Gastrocnemius medialis (tissue), 4 donors: ENCODE measurements around the gene ITGB5.

Experiments used
- CTCF ChIP-seq, 5 experiments: fragments of 450-650 bp in 3 of 5; fragments of 200-600 bp in 2 of 5; sonication (generic) in 2 of 5; IDR thresholded peaks in 4 of 5; conservative IDR thresholded peaks in 1 of 5; 1 replicate in 4 of 5; 2 replicates in 1 of 5; pipeline ENCODE4 v1.5.1; 2016 to 2019; ENCODE audit warnings: antibody characterized with exemption in 5 of 5, mild to moderate bottlenecking in 3 of 5, moderate library complexity in 3 of 5
- POLR2A ChIP-seq, 2 donors: fragments of 450-650 bp; IDR thresholded peaks; one replicate each; pipeline ENCODE4 v1.6.1; 2017; ENCODE audit warnings: antibody characterized with exemption in 2 of 2, mild to moderate bottlenecking in 2 of 2, moderate library complexity in 2 of 2

- TF ChIP-seq CTCF (IDR thresholded peaks at IDR 0.05 in 4 of 5, conservative IDR thresholded peaks at IDR 0.05 in 1 of 5) = no peak
- no peak for TF ChIP-seq POLR2A (IDR thresholded peaks at IDR 0.05)
Observed at GRCh38 chr3:124888482-124889441, 1.6 kb upstream of the ITGB5 start.
